ENCODE data around the gene TLE3.

Gene TLE3

DNA sequence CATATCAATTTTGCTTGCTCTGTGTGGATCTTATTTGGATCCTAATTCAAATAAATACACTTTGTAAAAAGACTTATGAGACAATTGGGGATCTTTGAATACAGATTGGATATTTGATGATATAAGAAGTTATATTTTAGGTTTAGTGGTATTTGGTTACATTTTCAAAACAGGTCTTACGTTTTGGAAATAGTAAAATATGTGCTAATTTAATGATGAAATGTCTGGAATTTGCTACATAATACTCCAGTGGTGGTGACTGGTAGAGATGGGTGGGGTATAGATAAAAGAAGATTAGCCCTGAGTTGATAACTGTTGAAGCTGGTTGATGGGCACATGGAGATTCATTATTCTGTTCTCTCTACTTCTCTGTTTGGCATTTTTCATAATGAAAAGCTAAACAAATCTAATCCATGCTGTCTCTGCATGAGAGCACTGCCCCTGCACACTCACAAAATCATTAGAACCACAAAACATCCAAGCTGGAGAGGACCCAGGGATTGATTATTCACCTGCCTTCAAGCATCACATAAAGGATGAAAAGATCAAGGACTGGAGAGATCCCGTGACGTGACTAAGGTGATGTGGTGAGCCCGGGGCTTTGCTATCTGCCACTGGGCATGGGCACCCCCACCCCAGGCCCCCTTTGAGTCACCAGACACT lies 58.9 kb downstream of the TLE3 start:
- TF ChIP-seq, protein P1, sequence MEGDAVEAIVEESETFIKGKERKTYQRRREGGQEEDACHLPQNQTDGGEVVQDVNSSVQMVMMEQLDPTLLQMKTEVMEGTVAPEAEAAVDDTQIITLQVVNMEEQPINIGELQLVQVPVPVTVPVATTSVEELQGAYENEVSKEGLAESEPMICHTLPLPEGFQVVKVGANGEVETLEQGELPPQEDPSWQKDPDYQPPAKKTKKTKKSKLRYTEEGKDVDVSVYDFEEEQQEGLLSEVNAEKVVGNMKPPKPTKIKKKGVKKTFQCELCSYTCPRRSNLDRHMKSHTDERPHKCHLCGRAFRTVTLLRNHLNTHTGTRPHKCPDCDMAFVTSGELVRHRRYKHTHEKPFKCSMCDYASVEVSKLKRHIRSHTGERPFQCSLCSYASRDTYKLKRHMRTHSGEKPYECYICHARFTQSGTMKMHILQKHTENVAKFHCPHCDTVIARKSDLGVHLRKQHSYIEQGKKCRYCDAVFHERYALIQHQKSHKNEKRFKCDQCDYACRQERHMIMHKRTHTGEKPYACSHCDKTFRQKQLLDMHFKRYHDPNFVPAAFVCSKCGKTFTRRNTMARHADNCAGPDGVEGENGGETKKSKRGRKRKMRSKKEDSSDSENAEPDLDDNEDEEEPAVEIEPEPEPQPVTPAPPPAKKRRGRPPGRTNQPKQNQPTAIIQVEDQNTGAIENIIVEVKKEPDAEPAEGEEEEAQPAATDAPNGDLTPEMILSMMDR (IDR thresholded peaks at IDR 0.05; ENCODE audit: insufficient read depth, low read length, poor library complexity, severe bottlenecking): no peak
- Histone ChIP-seq H3K36me3 (ENCODE audit: control insufficient read depth, insufficient read depth, low read length) (no peaks in the 10 kb centered on the region), H3K27me3 (replicated peaks; ENCODE audit: control insufficient read depth, insufficient read depth, low read length) (no peaks in the 10 kb centered on the region), H3K4me3 (replicated peaks; ENCODE audit: low read depth, low read length) (no peak overlapping the region)
- DNase-seq (ENCODE audit: extremely low read depth, insufficient read length): no peak

DNA sequence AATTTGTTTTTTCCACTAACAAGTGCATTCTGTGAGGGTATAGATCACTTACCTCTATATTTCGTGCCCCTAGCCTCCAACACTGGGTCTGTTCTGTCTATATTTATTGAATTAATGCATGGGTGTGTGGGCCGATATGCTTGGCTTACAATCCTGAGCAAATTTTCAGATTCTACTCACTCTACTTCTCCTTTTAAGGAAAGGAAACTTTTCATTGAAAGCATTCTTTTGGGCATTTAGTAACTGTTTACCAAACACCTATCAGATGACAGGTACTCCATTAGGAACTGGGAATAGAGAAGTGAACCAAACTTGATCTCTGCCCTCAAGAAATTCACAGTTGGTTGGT lies 60.5 kb downstream of the TLE3 start:
- no peak overlapping the region for H3K4me3 ChIP-seq (replicated peaks; ENCODE audit: low read depth, low read length)
- H3K27me3 ChIP-seq (replicated peaks; ENCODE audit: control insufficient read depth, insufficient read depth, low read length): no peaks in the 10 kb centered on the region
- TF ChIP-seq, protein P1 (IDR thresholded peaks at IDR 0.05; ENCODE audit: insufficient read depth, low read length, poor library complexity, severe bottlenecking): no peak
- no peak for DNase-seq (ENCODE audit: extremely low read depth, insufficient read length)
- H3K36me3 ChIP-seq (ENCODE audit: control insufficient read depth, insufficient read depth, low read length): no peaks in the 10 kb centered on the region

DNA sequence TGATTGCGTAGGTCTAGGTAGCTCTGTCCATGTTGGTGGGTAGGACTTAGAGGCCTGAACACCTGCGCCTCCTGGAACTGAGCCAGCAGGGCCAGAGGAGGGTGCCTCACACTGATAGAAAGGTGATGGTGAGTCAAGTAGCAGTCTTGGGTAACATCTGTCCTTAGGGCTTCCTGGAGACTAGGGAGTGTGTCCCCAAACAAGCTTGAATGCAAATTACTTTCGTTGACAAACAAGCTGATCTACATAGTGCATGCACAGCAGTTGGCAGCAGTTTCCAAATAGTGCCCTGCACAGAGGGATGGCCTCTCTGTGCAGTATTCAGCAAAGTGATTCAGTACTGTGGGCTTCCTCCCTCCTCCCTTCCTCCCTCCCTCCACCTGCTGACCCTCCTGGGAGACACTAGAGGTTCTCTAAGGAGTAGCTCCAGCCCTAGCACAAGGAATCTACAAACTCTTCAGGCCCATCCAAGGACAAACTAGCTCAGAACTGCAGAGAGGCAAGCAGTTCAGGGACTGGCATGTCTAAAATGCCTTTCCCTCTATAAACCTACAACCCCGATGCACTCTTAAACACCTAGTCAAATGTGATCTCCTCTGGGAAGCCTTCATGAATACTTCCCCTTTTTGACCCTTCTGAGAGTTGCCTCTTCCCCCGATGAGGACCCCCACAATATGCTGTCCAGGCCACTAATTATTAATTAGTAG lies 61.0 kb downstream of the TLE3 start:
- DNase-seq (ENCODE audit: extremely low read depth, insufficient read length): peak; percentile 79
- no peak overlapping the region for H3K4me3 ChIP-seq (replicated peaks; ENCODE audit: low read depth, low read length)
- TF ChIP-seq, protein P1 (IDR thresholded peaks at IDR 0.05; ENCODE audit: insufficient read depth, low read length, poor library complexity, severe bottlenecking): no peak

DNA sequence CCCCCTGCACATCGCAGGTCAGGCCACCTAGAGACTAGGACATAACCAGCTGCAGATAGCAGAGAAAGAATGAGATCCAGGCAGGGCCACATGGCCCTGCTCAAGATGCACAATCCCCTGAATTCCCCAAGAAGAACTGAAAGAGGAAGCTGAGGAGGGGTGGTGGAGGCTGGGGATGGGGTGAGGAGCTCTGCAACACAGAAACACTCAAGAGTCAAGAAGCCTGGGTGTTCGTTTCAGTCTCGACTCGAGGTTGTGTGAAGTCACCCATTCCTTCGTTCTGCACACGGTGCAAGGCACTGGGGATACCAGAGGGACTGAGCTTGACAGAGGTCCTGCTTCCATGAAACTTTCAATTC lies 62.0 kb downstream of the TLE3 start:
- no peaks in the 10 kb centered on the region for H3K27me3 ChIP-seq (replicated peaks; ENCODE audit: control insufficient read depth, insufficient read depth, low read length)
- TF ChIP-seq, protein P1 (IDR thresholded peaks at IDR 0.05; ENCODE audit: insufficient read depth, low read length, poor library complexity, severe bottlenecking): peak; percentile 1
- H3K4me3 ChIP-seq (replicated peaks; ENCODE audit: low read depth, low read length): no peak overlapping the region
- H3K36me3 ChIP-seq (ENCODE audit: control insufficient read depth, insufficient read depth, low read length): no peaks in the 10 kb centered on the region
- peak; percentile 72 for DNase-seq (ENCODE audit: extremely low read depth, insufficient read length)

More for the DNA sequence above, 61.0 kb downstream of the TLE3 start:
- H3K36me3 ChIP-seq (ENCODE audit: control insufficient read depth, insufficient read depth, low read length): no peaks in the 10 kb centered on the region
- no peaks in the 10 kb centered on the region for H3K27me3 ChIP-seq (replicated peaks; ENCODE audit: control insufficient read depth, insufficient read depth, low read length)

DNA sequence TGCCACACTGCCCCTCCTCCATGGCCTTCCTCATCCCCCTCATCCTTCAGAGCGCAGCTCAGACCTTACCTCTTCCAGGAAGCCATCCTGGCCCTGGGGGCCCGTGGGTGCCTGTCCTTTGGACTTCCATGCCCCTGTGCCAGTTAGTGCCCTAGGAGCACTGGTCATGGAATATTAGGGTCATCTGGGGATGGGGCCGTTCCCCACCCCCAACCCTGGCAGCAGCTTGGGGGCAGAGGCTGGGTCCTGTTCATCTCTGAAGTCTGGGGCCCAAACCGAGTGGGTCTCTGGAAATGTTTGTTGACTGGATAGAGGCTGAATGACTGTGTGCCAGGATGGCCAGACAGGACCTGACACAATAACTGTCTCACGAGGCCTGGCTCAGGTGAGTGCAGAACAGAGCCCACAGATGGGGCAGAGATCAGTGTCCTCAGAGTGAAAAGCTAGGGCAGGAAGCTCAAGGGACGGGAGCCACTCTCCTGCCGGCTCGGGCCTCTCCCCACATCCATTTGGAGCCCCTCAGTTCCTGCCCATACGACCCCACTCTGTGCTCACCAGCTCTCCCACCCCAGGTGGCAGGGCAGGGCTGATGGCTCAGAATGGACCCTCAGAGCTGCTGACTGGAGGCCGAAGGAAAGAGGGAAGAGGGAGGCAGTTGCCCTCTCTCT lies 62.5 kb downstream of the TLE3 start:
- TF ChIP-seq, protein P1 (IDR thresholded peaks at IDR 0.05; ENCODE audit: insufficient read depth, low read length, poor library complexity, severe bottlenecking): no peak
- DNase-seq (ENCODE audit: extremely low read depth, insufficient read length): no peak
- Histone ChIP-seq H3K4me3 (replicated peaks; ENCODE audit: low read depth, low read length) (no peak overlapping the region), H3K36me3 (ENCODE audit: control insufficient read depth, insufficient read depth, low read length) (no peaks in the 10 kb centered on the region), H3K27me3 (replicated peaks; ENCODE audit: control insufficient read depth, insufficient read depth, low read length) (no peaks in the 10 kb centered on the region)
